T-cell (primary cell): ENCODE measurements around the gene TRIM27. TPM values are rescaled to one million over a fixed set of nuclear protein-coding genes. Genes with fewer than 3 reads are reported as not detected.

Source experiments
- ATAC-seq, 4 experiments: fragments of 200-7000 bp in 3 of 4; fragments of 150-1000 bp in 1 of 4; cut with Tn5 transposase; replicated peaks in 1 of 4; 1 replicate in 3 of 4; 2 replicates in 1 of 4; pipeline ENCODE4 v1.10.0; 2021; ENCODE audit warnings: moderate library complexity in 3 of 4, mild to moderate bottlenecking in 2 of 4, moderate number of reproducible peaks in 1 of 4
- CTCF ChIA-PET, 2 donors: fragments of 300-600 bp; sonication (Branson Sonifier 250); formaldehyde crosslinking; loops; one replicate each; lab custom pipeline; 2022; ENCODE audit warnings: antibody characterized with exemption in 2 of 2; lab: Charles Lee
- POLR2A ChIA-PET, 2 donors: fragments of 300-600 bp; sonication (Branson Sonifier 250); formaldehyde crosslinking; loops; one replicate each; lab custom pipeline; 2022; ENCODE audit warnings: antibody characterized with exemption in 2 of 2; lab: Charles Lee
- DNase-seq, 35 experiments: peaks; one replicate each; pipeline versions ENCODE4 v3.0.0 to v3.0.0-alpha.2; 2013 to 2023
- H3K27ac ChIP-seq: one replicate; pipeline ENCODE4 v1.5.1; 2013; ENCODE audit warnings: low read length
- H3K27me3 ChIP-seq, 2 experiments: replicated peaks in 1 of 2; 1 replicate in 1 of 2; 2 replicates in 1 of 2; pipeline versions ENCODE4 v1.6.1 to v1.7.0; 2013; ENCODE audit warnings: low read length in 1 of 2, mixed read lengths in 1 of 2; ENCODE audit not compliant: control insufficient read depth in 2 of 2, insufficient read depth in 2 of 2; ENCODE audit errors: extremely low read depth in 1 of 2
- H3K36me3 ChIP-seq, 2 donors: 1 replicate in 1 of 2; 2 replicates in 1 of 2; pipeline versions ENCODE4 v1.6.1 to v1.7.0; 2013; ENCODE audit warnings: low read length in 1 of 2; ENCODE audit not compliant: control insufficient read depth in 2 of 2, insufficient read depth in 1 of 2; ENCODE audit errors: extremely low read depth in 1 of 2
- H3K4me1 ChIP-seq, 2 experiments: 1 replicate in 1 of 2; 2 replicates in 1 of 2; pipeline versions ENCODE4 v1.6.1 to v1.7.0; 2013; ENCODE audit warnings: low read length in 2 of 2, mixed read lengths in 1 of 2; ENCODE audit not compliant: insufficient read depth in 2 of 2, control insufficient read depth in 1 of 2; ENCODE audit errors: extremely low read depth in 1 of 2
- H3K4me3 ChIP-seq, 2 donors: 1 replicate in 1 of 2; 2 replicates in 1 of 2; pipeline versions ENCODE4 v1.5.1 to v1.7.0; 2013; ENCODE audit warnings: mild to moderate bottlenecking in 2 of 2, low read length in 1 of 2, moderate library complexity in 1 of 2; ENCODE audit not compliant: control insufficient read depth in 1 of 2; ENCODE audit errors: extremely low read depth in 1 of 2
- H3K9me3 ChIP-seq: 2 replicates; pipeline ENCODE4 v1.7.0; 2013
- H3K27ac Mint-ChIP-seq, 2 donors: one replicate each; pipeline ENCODE4 v1.8.0; 2020 to 2021; ENCODE audit warnings: mild to moderate bottlenecking in 2 of 2, mixed read lengths in 2 of 2
- H3K27me3 Mint-ChIP-seq, 2 donors: one replicate each; pipeline ENCODE4 v1.8.0; 2021 to 2022; ENCODE audit warnings: mixed read lengths in 2 of 2
- H3K36me3 Mint-ChIP-seq: one replicate; pipeline ENCODE4 v1.8.0; 2021; ENCODE audit warnings: mixed read lengths
- H3K4me1 Mint-ChIP-seq, 3 donors: one replicate each; pipeline ENCODE4 v1.8.0; 2020 to 2022; ENCODE audit warnings: mixed read lengths in 3 of 3, mild to moderate bottlenecking in 1 of 3
- H3K4me3 Mint-ChIP-seq, 3 donors: one replicate each; pipeline ENCODE4 v1.8.0; 2020 to 2022; ENCODE audit warnings: mild to moderate bottlenecking in 3 of 3, mixed read lengths in 3 of 3, moderate library complexity in 3 of 3
- H3K9me3 Mint-ChIP-seq, 3 donors: one replicate each; pipeline ENCODE4 v1.8.0; 2020 to 2022; ENCODE audit warnings: mixed read lengths in 3 of 3
- whole genome bisulfite sequencing: methylation state at CpG from one replicate; pipeline ENCODE4 v1.1.5; 2013; ENCODE audit warnings: missing lambda C conversion rate; ENCODE audit not compliant: insufficient coverage; 5-methylcytosine and 5-hydroxymethylcytosine counted together
- total RNA-seq, 35 experiments: library from RNA in 6 of 35; stranded (reverse) in 6 of 35; fragments of 120-200 nt in 1 of 35; gene quantifications; one replicate each; pipeline versions ENCODE4 v1.2.1 to v1.2.4 and lab custom pipeline; 2013 to 2026

The TRIM27 gene
- total RNA-seq, 5 donors from 2014 or later (not counting 1 experiment from before 2014, with no cell fraction given), result 27.2 to 91.7 (median 86.9) TPM

- no peak for DNase-seq
- Histone ChIP-seq H3K4me3 (no peak overlapping the region), H3K4me1 (peaks cover 8 to 25% of the 10 kb centered on the region in 2 experiments), H3K27me3 (no peaks in the 10 kb centered on the region), H3K9me3 (no peaks in the 10 kb centered on the region), H3K36me3 (no peaks in the 10 kb centered on the region), H3K27ac (no peak overlapping the region)
- ATAC-seq, result no peak
- 100% methylated on average over 1 of the region's 4 CpGs for WGBS
- ChIA-PET CTCF (no interaction called here), POLR2A (no interaction called here)
- Mint-ChIP-seq H3K27me3 (no peaks in the 10 kb centered on the region), H3K9me3 (no peaks in the 10 kb centered on the region), H3K4me1 (peaks cover 18 to 30% (median 29%) of the 10 kb centered on the region in 3 donors), H3K36me3 (no peaks in the 10 kb centered on the region), H3K4me3 (no peak overlapping the region), H3K27ac (no peak overlapping the region)
Observed at GRCh38 chr6:28887796-28888496, 35.8 kb downstream of the TRIM27 start.

GRCh38 chr6:28886079-28886439, 37.7 kb downstream of the TRIM27 start:
- no peak overlapping the region for H3K4me3 Mint-ChIP-seq
- no peak for ATAC-seq
- CTCF ChIA-PET, result interaction anchor here in 1 of 2 donors (0.5 to 3.7 kb wide), 4 partner anchors 10 to 1133 kb away, joined by 3 to 23 read pairs (median 4); no protein-coding TSS in a partner anchor
- Histone ChIP-seq H3K27ac (no peak overlapping the region), H3K4me1 (peaks cover 8 to 30% of the 10 kb centered on the region in 2 experiments), H3K27me3 (no peaks in the 10 kb centered on the region), H3K9me3 (no peaks in the 10 kb centered on the region), H3K36me3 (no peaks in the 10 kb centered on the region), H3K4me3 (no peak overlapping the region)
- 56% methylated on average over 3 of the region's 7 CpGs for WGBS
- DNase-seq, result no peak
- H3K4me1 Mint-ChIP-seq, result peaks cover 26 to 38% (median 38%) of the 10 kb centered on the region in 3 donors
- peak overlapping the region in 1 of 2 donors; percentile 43 for H3K27ac Mint-ChIP-seq
- POLR2A ChIA-PET, result interaction anchor here in 1 of 2 donors (2.2 kb wide), 1 partner anchor 20 kb away, joined by 21 read pairs; no protein-coding TSS in a partner anchor
- peaks cover 0 to 4% of the 10 kb centered on the region in 2 donors for H3K27me3 Mint-ChIP-seq
- H3K9me3 Mint-ChIP-seq, result peaks cover 0 to 4% (median 0%) of the 10 kb centered on the region in 3 donors
- H3K36me3 Mint-ChIP-seq, result no peaks in the 10 kb centered on the region

- H3K4me3 Mint-ChIP-seq, result peak overlapping the region; percentile 54 to 80 (median 68)
- H3K36me3 ChIP-seq, result no peaks in the 10 kb centered on the region
- ATAC-seq, result peak; percentile 86 to 88 (median 87)
- POLR2A ChIA-PET, result interaction anchor here (0.6 to 2.4 kb wide), 11 partner anchors 11 to 1737 kb away, joined by 3 to 21 read pairs (median 3); a partner anchor contains a TSS
- CTCF ChIA-PET, result interaction anchor here (0.6 to 3.7 kb wide), 12 partner anchors 11 to 1707 kb away, joined by 3 to 23 read pairs (median 5); no protein-coding TSS in a partner anchor
- H3K27ac ChIP-seq, result peak overlapping the region; percentile 66
- peak overlapping the region; percentile 32 to 41 for H3K4me3 ChIP-seq
- peak overlapping the region; percentile 87 to 88 for H3K27ac Mint-ChIP-seq
- H3K36me3 Mint-ChIP-seq, result no peaks in the 10 kb centered on the region
- peaks cover 0 to 4% (median 0%) of the 10 kb centered on the region in 3 donors for H3K9me3 Mint-ChIP-seq
- peak; percentile 61 to 92 (median 82) for DNase-seq
- peaks cover 30 to 44% (median 43%) of the 10 kb centered on the region in 3 donors for H3K4me1 Mint-ChIP-seq
- WGBS, result 44% methylated on average over 9 of the region's 18 CpGs
- no peaks in the 10 kb centered on the region for H3K9me3 ChIP-seq
- H3K4me1 ChIP-seq, result peaks cover 8 to 33% of the 10 kb centered on the region in 2 experiments
- H3K27me3 ChIP-seq, result peaks cover 0 to 5% of the 10 kb centered on the region in 2 experiments
- peaks cover 0 to 6% of the 10 kb centered on the region in 2 donors for H3K27me3 Mint-ChIP-seq
Observed at GRCh38 chr6:28884423-28885131, 39.2 kb downstream of the TRIM27 start.

GRCh38 chr6:28880894-28881780, 42.6 kb downstream of the TRIM27 start:
- Histone ChIP-seq H3K4me1 (peaks cover 10 to 32% of the 10 kb centered on the region in 2 experiments), H3K9me3 (no peaks in the 10 kb centered on the region), H3K27ac (no peak overlapping the region), H3K36me3 (no peaks in the 10 kb centered on the region), H3K27me3 (peaks cover 0 to 7% of the 10 kb centered on the region in 2 experiments), H3K4me3 (peak overlapping the region; percentile 18 to 42)
- Mint-ChIP-seq H3K9me3 (peaks cover 0 to 4% (median 0%) of the 10 kb centered on the region in 3 donors), H3K27ac (peak overlapping the region; percentile 44 to 79), H3K4me3 (peak overlapping the region; percentile 61 to 80 (median 70)), H3K36me3 (no peaks in the 10 kb centered on the region), H3K4me1 (peaks cover 33 to 43% (median 41%) of the 10 kb centered on the region in 3 donors), H3K27me3 (peaks cover 0 to 17% of the 10 kb centered on the region in 2 donors)
- ChIA-PET POLR2A (interaction anchor here (0.5 to 1.0 kb wide), 2 partner anchors 18 to 56 kb away, joined by 3 to 4 read pairs; no protein-coding TSS in a partner anchor), CTCF (interaction anchor here (0.6 to 2.2 kb wide), 9 partner anchors 15 to 208 kb away, joined by 3 to 9 read pairs (median 4); no protein-coding TSS in a partner anchor)
- no peak for ATAC-seq
- 47% methylated on average over 20 of the region's 28 CpGs for WGBS
- DNase-seq, result peak in 26 of 35 experiments; percentile 15 to 70 (median 36)

DNA sequence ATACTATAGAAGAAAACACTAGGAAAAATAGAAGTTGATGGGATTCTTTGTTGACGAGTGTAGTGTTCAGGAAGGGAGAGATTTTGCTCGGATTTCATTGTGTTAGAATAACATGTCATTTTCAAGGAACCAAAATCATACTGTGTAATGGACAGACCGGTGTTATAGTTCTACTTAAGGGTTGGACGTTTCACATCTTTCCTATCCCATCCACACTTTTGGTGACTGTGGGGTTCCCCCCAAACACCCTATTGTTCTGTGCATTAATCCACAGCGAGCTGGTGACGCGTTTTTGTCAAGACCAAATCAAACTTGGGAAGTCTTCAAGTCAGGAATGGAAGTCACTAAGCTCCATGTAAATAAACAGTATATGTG, 43.3 kb downstream of the TRIM27 start:
- Histone ChIP-seq H3K4me3 (peak overlapping the region; percentile 18 to 42), H3K27me3 (peaks cover 0 to 10% of the 10 kb centered on the region in 2 experiments), H3K27ac (no peak overlapping the region), H3K36me3 (no peaks in the 10 kb centered on the region), H3K4me1 (peaks cover 10 to 26% of the 10 kb centered on the region in 2 experiments), H3K9me3 (no peaks in the 10 kb centered on the region)
- ChIA-PET CTCF (interaction anchor here (0.6 to 2.2 kb wide), 5 partner anchors 14 to 42 kb away, joined by 3 to 9 read pairs (median 4); no protein-coding TSS in a partner anchor), POLR2A (interaction anchor here in 1 of 2 donors (1.0 kb wide), 1 partner anchor 17 kb away, joined by 3 read pairs; no protein-coding TSS in a partner anchor)
- peaks cover 0 to 20% of the 10 kb centered on the region in 2 donors for H3K27me3 Mint-ChIP-seq
- peak overlapping the region in 1 of 2 donors; percentile 44 for H3K27ac Mint-ChIP-seq
- H3K4me3 Mint-ChIP-seq, result peak overlapping the region; percentile 61 to 80 (median 70)
- no peak for DNase-seq
- no peak for ATAC-seq
- WGBS, result 67% methylated on average over 1 of the region's 7 CpGs
- H3K4me1 Mint-ChIP-seq, result peaks cover 36 to 37% (median 36%) of the 10 kb centered on the region in 3 donors
- H3K9me3 Mint-ChIP-seq, result peaks cover 0 to 4% (median 0%) of the 10 kb centered on the region in 3 donors
- H3K36me3 Mint-ChIP-seq, result no peaks in the 10 kb centered on the region
